ENCODE measurements around the gene FOXN3. TPM values are rescaled to one million over a fixed set of nuclear protein-coding genes. Genes with fewer than 3 reads are reported as not detected.

Gene FOXN3
- polyA plus RNA-seq, 1 of the 3 experiments (the other 2 are of a cell fraction) = 9.8 TPM

DNA sequence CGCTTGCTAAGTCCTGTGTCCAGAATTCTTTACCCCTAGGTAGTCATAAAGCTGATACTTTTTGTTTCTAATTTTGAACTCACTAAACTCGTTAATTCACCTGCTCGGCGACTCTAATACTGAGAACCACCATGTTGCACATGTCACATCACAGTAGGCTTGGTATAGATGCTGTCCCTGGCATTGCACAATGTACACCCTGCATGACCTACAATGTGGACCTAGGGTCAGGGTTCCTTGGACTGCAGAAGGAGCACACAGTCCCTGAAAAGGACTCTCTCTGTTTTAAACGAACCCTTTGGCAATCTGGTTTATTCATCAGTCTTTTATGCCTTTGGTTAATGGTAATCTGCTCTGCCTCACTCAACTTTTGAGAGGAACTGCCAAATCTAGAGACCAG lies 272.4 kb downstream of the FOXN3 start (continued):
- TF ChIP-seq, protein P1, sequence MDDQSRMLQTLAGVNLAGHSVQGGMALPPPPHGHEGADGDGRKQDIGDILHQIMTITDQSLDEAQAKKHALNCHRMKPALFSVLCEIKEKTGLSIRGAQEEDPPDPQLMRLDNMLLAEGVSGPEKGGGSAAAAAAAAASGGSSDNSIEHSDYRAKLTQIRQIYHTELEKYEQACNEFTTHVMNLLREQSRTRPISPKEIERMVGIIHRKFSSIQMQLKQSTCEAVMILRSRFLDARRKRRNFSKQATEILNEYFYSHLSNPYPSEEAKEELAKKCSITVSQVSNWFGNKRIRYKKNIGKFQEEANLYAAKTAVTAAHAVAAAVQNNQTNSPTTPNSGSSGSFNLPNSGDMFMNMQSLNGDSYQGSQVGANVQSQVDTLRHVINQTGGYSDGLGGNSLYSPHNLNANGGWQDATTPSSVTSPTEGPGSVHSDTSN (IDR thresholded peaks at IDR 0.05) = no peak
- no peak for TF ChIP-seq ZBTB33 (IDR thresholded peaks at IDR 0.05; ENCODE audit: borderline replicate concordance, low read depth)

GRCh38 chr14:89144066-89144465 lies 273.0 kb downstream of the FOXN3 start:
- Histone ChIP-seq H3K4me3 (ENCODE audit: low read depth in 2 of 2, low read length in 1 of 2) (no peak overlapping the region), H3K27me3 (ENCODE audit: insufficient read depth) (no peaks in the 10 kb centered on the region), H3K79me2 (ENCODE audit: insufficient read depth) (no peaks in the 10 kb centered on the region), H3K27ac (ENCODE audit: low read depth in 2 of 2, low read length in 1 of 2) (no peak overlapping the region), H3K9me3 (no peaks in the 10 kb centered on the region), H3F3A (replicated peaks; ENCODE audit: insufficient read depth) (no peaks in the 10 kb centered on the region), H2AFZ (ENCODE audit: low read depth) (no peak overlapping the region), H3K4me1 (ENCODE audit: control insufficient read depth in 1 of 2, insufficient read depth in 2 of 2, low read depth in 1 of 2, low read length in 1 of 2) (peaks cover 0 to 7% of the 10 kb centered on the region in 2 experiments; a peak in 1 of 4 replicates), H3K4me2 (no peak overlapping the region), H3K36me3 (replicated peaks in 1 of 2; ENCODE audit: control insufficient read depth in 1 of 2, insufficient read depth in 2 of 2, low read length in 1 of 2) (no peaks in the 10 kb centered on the region), H3K9ac (no peak overlapping the region), H3K9me2 (no peaks in the 10 kb centered on the region), H4K20me1 (ENCODE audit: insufficient read depth) (no peaks in the 10 kb centered on the region)
- DNase-seq = no peak
- no peak for TF ChIP-seq NRF1 (IDR thresholded peaks at IDR 0.05; ENCODE audit: low read depth, low read length)
- no peak for TF ChIP-seq TAF1 (IDR thresholded peaks at IDR 0.05; ENCODE audit: borderline replicate concordance, low read depth, low read length)
- TF ChIP-seq EZH2phosphoT487 (IDR thresholded peaks at IDR 0.05; ENCODE audit: borderline replicate concordance, low read depth) = no peak
- no peak for TF ChIP-seq MEF2A (IDR thresholded peaks at IDR 0.05; ENCODE audit: borderline replicate concordance, low read depth)
- TF ChIP-seq, protein P2, sequence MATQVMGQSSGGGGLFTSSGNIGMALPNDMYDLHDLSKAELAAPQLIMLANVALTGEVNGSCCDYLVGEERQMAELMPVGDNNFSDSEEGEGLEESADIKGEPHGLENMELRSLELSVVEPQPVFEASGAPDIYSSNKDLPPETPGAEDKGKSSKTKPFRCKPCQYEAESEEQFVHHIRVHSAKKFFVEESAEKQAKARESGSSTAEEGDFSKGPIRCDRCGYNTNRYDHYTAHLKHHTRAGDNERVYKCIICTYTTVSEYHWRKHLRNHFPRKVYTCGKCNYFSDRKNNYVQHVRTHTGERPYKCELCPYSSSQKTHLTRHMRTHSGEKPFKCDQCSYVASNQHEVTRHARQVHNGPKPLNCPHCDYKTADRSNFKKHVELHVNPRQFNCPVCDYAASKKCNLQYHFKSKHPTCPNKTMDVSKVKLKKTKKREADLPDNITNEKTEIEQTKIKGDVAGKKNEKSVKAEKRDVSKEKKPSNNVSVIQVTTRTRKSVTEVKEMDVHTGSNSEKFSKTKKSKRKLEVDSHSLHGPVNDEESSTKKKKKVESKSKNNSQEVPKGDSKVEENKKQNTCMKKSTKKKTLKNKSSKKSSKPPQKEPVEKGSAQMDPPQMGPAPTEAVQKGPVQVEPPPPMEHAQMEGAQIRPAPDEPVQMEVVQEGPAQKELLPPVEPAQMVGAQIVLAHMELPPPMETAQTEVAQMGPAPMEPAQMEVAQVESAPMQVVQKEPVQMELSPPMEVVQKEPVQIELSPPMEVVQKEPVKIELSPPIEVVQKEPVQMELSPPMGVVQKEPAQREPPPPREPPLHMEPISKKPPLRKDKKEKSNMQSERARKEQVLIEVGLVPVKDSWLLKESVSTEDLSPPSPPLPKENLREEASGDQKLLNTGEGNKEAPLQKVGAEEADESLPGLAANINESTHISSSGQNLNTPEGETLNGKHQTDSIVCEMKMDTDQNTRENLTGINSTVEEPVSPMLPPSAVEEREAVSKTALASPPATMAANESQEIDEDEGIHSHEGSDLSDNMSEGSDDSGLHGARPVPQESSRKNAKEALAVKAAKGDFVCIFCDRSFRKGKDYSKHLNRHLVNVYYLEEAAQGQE (IDR thresholded peaks at IDR 0.05; ENCODE audit: low read depth, low read length) = no peak
- TF ChIP-seq MXI1 (IDR thresholded peaks at IDR 0.05; ENCODE audit: low read depth, low read length) = no peak
- TF ChIP-seq FOXM1 (IDR thresholded peaks at IDR 0.05; ENCODE audit: low read depth) = no peak
- TF ChIP-seq TEAD4 (IDR thresholded peaks at IDR 0.05; ENCODE audit: borderline replicate concordance, insufficient read depth) = no peak
- TF ChIP-seq RXRA (IDR thresholded peaks at IDR 0.05; ENCODE audit: borderline replicate concordance, low read depth) = no peak
- TF ChIP-seq SIN3A (IDR thresholded peaks at IDR 0.05; ENCODE audit: borderline replicate concordance, low read depth, low read length) = no peak
- no peak for TF ChIP-seq GATA2 (CRISPR knock-in tag; IDR thresholded peaks at IDR 0.05)
- no peak for TF ChIP-seq TCF12 (IDR thresholded peaks at IDR 0.05)
- TF ChIP-seq, protein P1 (IDR thresholded peaks at IDR 0.05) = no peak
- TF ChIP-seq, protein P3, sequence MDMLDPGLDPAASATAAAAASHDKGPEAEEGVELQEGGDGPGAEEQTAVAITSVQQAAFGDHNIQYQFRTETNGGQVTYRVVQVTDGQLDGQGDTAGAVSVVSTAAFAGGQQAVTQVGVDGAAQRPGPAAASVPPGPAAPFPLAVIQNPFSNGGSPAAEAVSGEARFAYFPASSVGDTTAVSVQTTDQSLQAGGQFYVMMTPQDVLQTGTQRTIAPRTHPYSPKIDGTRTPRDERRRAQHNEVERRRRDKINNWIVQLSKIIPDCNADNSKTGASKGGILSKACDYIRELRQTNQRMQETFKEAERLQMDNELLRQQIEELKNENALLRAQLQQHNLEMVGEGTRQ (IDR thresholded peaks at IDR 0.05; ENCODE audit: borderline replicate concordance, low read depth, low read length) = no peak
- no peak for TF ChIP-seq NFIC (IDR thresholded peaks at IDR 0.05; ENCODE audit: borderline replicate concordance)
- no peak for TF ChIP-seq RAD21 (IDR thresholded peaks at IDR 0.05; ENCODE audit: low read length)
- no peak for TF ChIP-seq RCOR1 (IDR thresholded peaks at IDR 0.05; ENCODE audit: low read length)
- TF ChIP-seq FOSL2 (IDR thresholded peaks at IDR 0.05; ENCODE audit: borderline replicate concordance, low read depth) = no peak
- POLR2A ChIA-PET = no interaction called here
- 81% methylated on average over 3 of the region's 3 CpGs for WGBS (ENCODE audit: low lambda C conversion rate)
- CTCF ChIA-PET = no interaction called here

Measured in SK-N-SH (cell line).